Measurements from ENCODE around the gene MTUS2. TPM values are rescaled to one million over a fixed set of nuclear protein-coding genes. Genes with fewer than 3 reads are reported as not detected.

The MTUS2 gene
- total RNA-seq, 2 donors from 2014 or later: 4.0 to 5.4 TPM

- Histone ChIP-seq H3K4me1 (no peaks in the 10 kb centered on the region), H3K4me3 (no peak overlapping the region), H3K36me3 (replicated peaks in 1 of 2; ENCODE audit: insufficient read depth in 1 of 2, low read depth in 2 of 2) (no peaks in the 10 kb centered on the region), H3K27me3 (no peaks in the 10 kb centered on the region), H3K9me3 (no peaks in the 10 kb centered on the region), H3K27ac (no peak overlapping the region)
- WGBS, 2 donors: 80 to 82% methylated on average over 6 of the region's 6 CpGs
- intact Hi-C loops (cut with DNase I): no loop called here
- DNase-seq (no peak), ATAC-seq (no peak)
- TF ChIP-seq POLR2A (IDR thresholded peaks at IDR 0.05): no peak
- TF ChIP-seq CTCF (IDR thresholded peaks at IDR 0.05): no peak
Measured at GRCh38 chr13:29355029-29355428, 534.9 kb downstream of the MTUS2 start.

- Histone ChIP-seq H3K9me3 (no peaks in the 10 kb centered on the region), H3K4me3 (no peak overlapping the region), H3K27ac (no peak overlapping the region), H3K27me3 (no peaks in the 10 kb centered on the region), H3K4me1 (no peaks in the 10 kb centered on the region), H3K36me3 (replicated peaks in 1 of 2; ENCODE audit: insufficient read depth in 1 of 2, low read depth in 2 of 2) (no peaks in the 10 kb centered on the region)
- TF ChIP-seq CTCF (IDR thresholded peaks at IDR 0.05) (no peak), POLR2A (IDR thresholded peaks at IDR 0.05) (no peak)
- ATAC-seq (no peak), DNase-seq (no peak)
- intact Hi-C loops (cut with DNase I): no loop called here
- 88 to 94% methylated on average over 17 to 19 of the region's 19 CpGs for WGBS, 2 donors
Measured at GRCh38 chr13:29359181-29359580, 539.0 kb downstream of the MTUS2 start.

GRCh38 chr13:29361716-29362115, 541.6 kb downstream of the MTUS2 start:
- no peak overlapping the region for H3K4me3 ChIP-seq
- H3K27ac ChIP-seq: no peak overlapping the region
- DNase-seq (no peak), ATAC-seq (no peak)
- H3K9me3 ChIP-seq: no peaks in the 10 kb centered on the region
- no peaks in the 10 kb centered on the region for H3K4me1 ChIP-seq
- 56 to 67% methylated on average over 3 of the region's 3 CpGs for WGBS, 2 donors
- no peak for TF ChIP-seq POLR2A (IDR thresholded peaks at IDR 0.05)
- no peak for TF ChIP-seq CTCF (IDR thresholded peaks at IDR 0.05)
- H3K27me3 ChIP-seq: no peaks in the 10 kb centered on the region
- intact Hi-C loops (cut with DNase I): no loop called here
- no peaks in the 10 kb centered on the region for H3K36me3 ChIP-seq (replicated peaks in 1 of 2; ENCODE audit: insufficient read depth in 1 of 2, low read depth in 2 of 2)

- no peak overlapping the region for H3K27ac ChIP-seq
- ATAC-seq: peak; percentile 68
- intact Hi-C loops (cut with DNase I): no loop called here
Measured at GRCh38 chr13:29362849-29363604, 542.9 kb downstream of the MTUS2 start.

More at GRCh38 chr13:29362849-29363604, 542.9 kb downstream of the MTUS2 start:
- peak; percentile 38 to 52 (median 47) for DNase-seq
- H3K27me3 ChIP-seq: no peaks in the 10 kb centered on the region
- H3K9me3 ChIP-seq: no peaks in the 10 kb centered on the region
- 3 to 4% methylated on average over 6 of the region's 6 CpGs for WGBS, 2 donors
- H3K4me3 ChIP-seq: no peak overlapping the region
- no peaks in the 10 kb centered on the region for H3K4me1 ChIP-seq
- TF ChIP-seq POLR2A (IDR thresholded peaks at IDR 0.05): no peak
- peak; percentile 57 to 88 (median 81) for TF ChIP-seq CTCF (IDR thresholded peaks at IDR 0.05)
- H3K36me3 ChIP-seq (replicated peaks in 1 of 2; ENCODE audit: insufficient read depth in 1 of 2, low read depth in 2 of 2): no peaks in the 10 kb centered on the region

Measured in body of pancreas (tissue), 4 donors.